ENCODE data around the gene TTR. TPM values are rescaled to one million over a fixed set of nuclear protein-coding genes. Genes with fewer than 3 reads are reported as not detected.

The TTR gene
- total RNA-seq, 1 donor from 2014 or later = not detected

DNA sequence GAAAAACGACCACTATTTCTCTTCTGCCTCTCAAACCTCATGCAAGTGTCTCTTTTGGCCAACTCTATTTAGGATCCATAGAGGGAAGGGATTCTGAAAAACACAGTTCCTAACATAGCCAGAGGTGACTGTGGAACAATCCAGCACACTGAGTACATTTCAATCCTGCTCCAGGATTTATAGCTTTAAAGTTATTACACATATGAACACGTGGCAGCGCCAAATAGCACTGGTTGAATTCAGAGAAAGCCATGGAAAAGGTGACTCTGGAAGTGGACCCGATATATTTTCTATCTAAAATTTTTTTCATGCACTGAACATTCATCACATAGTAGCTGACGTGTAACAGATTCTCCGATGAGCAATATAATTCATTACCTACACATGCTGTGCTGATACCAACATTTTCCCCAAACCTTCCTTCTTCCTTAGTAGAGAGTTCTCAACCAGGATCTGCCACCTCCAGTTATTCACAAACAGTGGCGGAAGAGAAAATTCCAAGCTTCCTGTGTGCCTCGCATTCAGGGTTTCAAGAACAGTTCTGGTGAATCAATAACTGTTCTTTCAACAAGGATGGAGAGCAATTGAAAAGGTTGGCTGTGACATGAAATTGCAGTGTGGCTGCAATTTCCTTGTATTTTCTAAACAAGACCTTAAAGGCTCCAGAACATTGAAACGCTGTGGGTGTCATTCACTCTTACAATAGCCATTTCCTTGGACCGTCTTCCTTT lies 25.7 kb upstream of the TTR start:
- no peak for DNase-seq (ENCODE audit: low read depth)
- TF ChIP-seq CTCF (conservative IDR thresholded peaks at IDR 0.05; ENCODE audit: low read depth, low read length) = no peak
- no peak overlapping the region for H3K4me3 ChIP-seq (ENCODE audit: low read depth, low read length)

GRCh38 chr18:31566576-31567306 lies 24.9 kb upstream of the TTR start:
- no peak for TF ChIP-seq CTCF (conservative IDR thresholded peaks at IDR 0.05; ENCODE audit: low read depth, low read length)
- H3K4me3 ChIP-seq (ENCODE audit: low read depth, low read length) = no peak overlapping the region
- no peak for DNase-seq (ENCODE audit: low read depth)

DNA sequence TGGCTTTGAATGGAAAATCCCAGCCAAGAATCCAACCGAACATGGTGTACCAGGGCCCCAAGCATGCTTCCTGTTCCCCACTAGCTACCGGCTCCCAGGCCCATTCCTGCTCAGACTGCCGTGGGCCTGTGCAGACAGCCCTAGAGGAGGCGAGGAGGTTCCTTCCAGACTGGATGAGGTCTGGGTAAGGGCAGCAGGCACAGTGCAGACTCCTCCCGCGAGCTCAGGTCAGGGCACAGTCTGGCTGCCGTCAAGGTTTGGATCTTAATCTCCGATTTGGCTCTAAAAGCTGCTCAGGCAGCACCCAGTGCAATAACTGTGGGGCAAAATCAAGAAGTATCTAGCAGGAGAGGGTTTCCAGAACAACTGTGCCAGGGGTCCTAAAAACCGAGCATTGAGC lies 19.3 kb upstream of the TTR start:
- H3K4me3 ChIP-seq (ENCODE audit: low read depth, low read length) = no peak overlapping the region
- DNase-seq (ENCODE audit: low read depth) = no peak
- no peak for TF ChIP-seq CTCF (conservative IDR thresholded peaks at IDR 0.05; ENCODE audit: low read depth, low read length)

DNA sequence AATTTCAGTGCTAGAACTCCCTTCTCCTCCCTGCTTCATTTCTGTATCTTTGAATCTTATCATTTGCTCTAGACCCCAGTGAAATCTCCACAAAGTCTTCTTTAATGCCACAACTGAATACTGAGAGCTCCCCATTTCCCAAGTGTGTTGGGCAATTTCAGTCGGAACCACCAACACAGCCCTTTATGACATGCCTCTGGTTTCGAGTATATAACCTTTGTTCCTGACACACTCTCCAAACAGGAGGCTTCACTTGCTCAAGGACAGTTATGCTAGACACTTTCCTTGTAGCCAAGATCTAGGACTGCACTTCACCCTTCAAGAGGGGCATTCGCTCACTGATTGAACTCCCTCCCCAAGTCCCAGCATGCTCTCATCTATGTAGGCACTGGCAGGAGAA lies 18.6 kb upstream of the TTR start:
- H3K4me3 ChIP-seq (ENCODE audit: low read depth, low read length) = no peak overlapping the region
- TF ChIP-seq CTCF (conservative IDR thresholded peaks at IDR 0.05; ENCODE audit: low read depth, low read length) = no peak
- DNase-seq (ENCODE audit: low read depth) = no peak

GRCh38 chr18:31574359-31574758 lies 17.3 kb upstream of the TTR start:
- no peak for DNase-seq (ENCODE audit: low read depth)
- no peak for TF ChIP-seq CTCF (conservative IDR thresholded peaks at IDR 0.05; ENCODE audit: low read depth, low read length)
- H3K4me3 ChIP-seq (ENCODE audit: low read depth, low read length) = no peak overlapping the region

DNA sequence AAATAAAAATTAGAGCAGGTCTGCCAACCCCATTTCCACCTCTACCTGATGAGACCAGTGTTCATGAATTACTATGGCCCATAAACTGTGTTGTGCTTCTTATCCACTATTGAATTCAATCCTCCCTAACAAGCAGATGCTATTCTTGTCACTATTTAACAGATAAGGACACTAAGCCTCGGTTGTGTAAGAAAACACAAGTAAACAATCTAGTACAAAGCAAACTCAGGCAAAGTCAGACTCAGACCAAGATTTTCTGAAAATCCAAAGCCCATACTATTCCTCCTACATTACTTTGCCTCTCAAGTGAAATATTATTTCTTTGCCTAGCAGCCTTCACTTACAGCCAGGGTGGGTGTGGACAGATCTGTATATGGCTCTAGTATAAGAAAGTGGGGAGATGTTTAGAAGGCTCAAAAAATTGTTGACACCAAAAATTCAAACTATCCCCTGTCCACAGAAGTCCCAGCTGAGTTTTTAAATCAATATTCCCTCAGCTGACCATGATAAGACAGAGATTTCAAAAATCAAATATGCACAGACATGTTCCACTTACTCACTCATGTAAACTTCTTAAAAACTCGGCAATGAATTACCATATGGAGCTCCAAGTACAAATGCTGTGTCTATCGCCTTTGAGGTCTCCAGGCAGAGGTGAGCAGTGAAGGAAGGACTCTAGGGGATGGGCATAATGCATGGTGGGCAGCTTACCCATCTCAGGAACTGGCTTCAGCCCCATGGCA lies 16.0 kb upstream of the TTR start:
- no peak for DNase-seq (ENCODE audit: low read depth)
- no peak overlapping the region for H3K4me3 ChIP-seq (ENCODE audit: low read depth, low read length)
- no peak for TF ChIP-seq CTCF (conservative IDR thresholded peaks at IDR 0.05; ENCODE audit: low read depth, low read length)

All from epithelial cell of proximal tubule (primary cell).